ENCODE measurements around the gene XKRX.

Gene XKRX

GRCh38 chrX:100928660-100929613, at the start of gene XKRX:
Gene XKRX, minus strand, starts transcription at chrX:100928917. Its CDS starts 613 bp downstream, at chrX:100928304.
- DNase-seq (ENCODE audit: low read depth, low spot score), result peak; percentile 92

GRCh38 chrX:100976211-100976610, 47.5 kb upstream of the XKRX start:
- no peak for DNase-seq (ENCODE audit: low read depth, low spot score)

GRCh38 chrX:100975212-100975611, 46.5 kb upstream of the XKRX start:
- no peak for DNase-seq (ENCODE audit: low read depth, low spot score)

GRCh38 chrX:100973411-100973810, 44.7 kb upstream of the XKRX start:
- DNase-seq (ENCODE audit: low read depth, low spot score), result no peak

- DNase-seq (ENCODE audit: low read depth, low spot score), result no peak
Measured at GRCh38 chrX:100969936-100970335, 41.2 kb upstream of the XKRX start.

- DNase-seq (ENCODE audit: low read depth, low spot score), result no peak
Measured at GRCh38 chrX:100969408-100969807, 40.7 kb upstream of the XKRX start, which contains the start of gene ARL13A. Gene ARL13A, plus strand, starts transcription at chrX:100969708. Its CDS starts 3,982 bp downstream, at chrX:100973690.

- DNase-seq (ENCODE audit: low read depth, low spot score), result no peak
Measured at GRCh38 chrX:100964362-100964761, 35.6 kb upstream of the XKRX start.

- DNase-seq (ENCODE audit: low read depth, low spot score), result no peak
Measured at GRCh38 chrX:100962811-100963210, 34.1 kb upstream of the XKRX start.

- no peak for DNase-seq (ENCODE audit: low read depth, low spot score)
Measured at GRCh38 chrX:100948557-100948956, 19.8 kb upstream of the XKRX start.

- peak; percentile 62 for DNase-seq (ENCODE audit: low read depth, low spot score)
Measured at GRCh38 chrX:100946299-100946927, 17.7 kb upstream of the XKRX start.

GRCh38 chrX:100944601-100945000, 15.9 kb upstream of the XKRX start:
- DNase-seq (ENCODE audit: low read depth, low spot score), result no peak

GRCh38 chrX:100939333-100939732, 10.6 kb upstream of the XKRX start:
- DNase-seq (ENCODE audit: low read depth, low spot score), result no peak

- DNase-seq (ENCODE audit: low read depth, low spot score), result no peak
Measured at GRCh38 chrX:100935767-100936166, 7.0 kb upstream of the XKRX start.

GRCh38 chrX:100931925-100932285, 3.2 kb upstream of the XKRX start:
- no peak for DNase-seq (ENCODE audit: low read depth, low spot score)

- no peak for DNase-seq (ENCODE audit: low read depth, low spot score)
Measured at GRCh38 chrX:100931218-100931924, 2.7 kb upstream of the XKRX start.

GRCh38 chrX:100926453-100926852, 2.3 kb downstream of the XKRX start:
- DNase-seq (ENCODE audit: low read depth, low spot score), result no peak

- no peak for DNase-seq (ENCODE audit: low read depth, low spot score)
Measured at GRCh38 chrX:100924375-100924774, 4.3 kb downstream of the XKRX start.

GRCh38 chrX:100915562-100915961, 13.2 kb downstream of the XKRX start:
- DNase-seq (ENCODE audit: low read depth, low spot score), result no peak

GRCh38 chrX:100913111-100913510, 15.6 kb downstream of the XKRX start:
- DNase-seq (ENCODE audit: low read depth, low spot score), result no peak

- DNase-seq (ENCODE audit: low read depth, low spot score), result peak; percentile 12
Measured at GRCh38 chrX:100911731-100912130, 17.0 kb downstream of the XKRX start.

GRCh38 chrX:100905620-100906019, 23.1 kb downstream of the XKRX start:
- no peak for DNase-seq (ENCODE audit: low read depth, low spot score)

GRCh38 chrX:100904433-100904832, 24.3 kb downstream of the XKRX start:
- no peak for DNase-seq (ENCODE audit: low read depth, low spot score)
